ENCODE results near the gene PRAME. TPM values are rescaled to one million over a fixed set of nuclear protein-coding genes. Genes with fewer than 3 reads are reported as not detected.

The PRAME gene
- total RNA-seq, 4 donors from 2014 or later: not detected

DNA sequence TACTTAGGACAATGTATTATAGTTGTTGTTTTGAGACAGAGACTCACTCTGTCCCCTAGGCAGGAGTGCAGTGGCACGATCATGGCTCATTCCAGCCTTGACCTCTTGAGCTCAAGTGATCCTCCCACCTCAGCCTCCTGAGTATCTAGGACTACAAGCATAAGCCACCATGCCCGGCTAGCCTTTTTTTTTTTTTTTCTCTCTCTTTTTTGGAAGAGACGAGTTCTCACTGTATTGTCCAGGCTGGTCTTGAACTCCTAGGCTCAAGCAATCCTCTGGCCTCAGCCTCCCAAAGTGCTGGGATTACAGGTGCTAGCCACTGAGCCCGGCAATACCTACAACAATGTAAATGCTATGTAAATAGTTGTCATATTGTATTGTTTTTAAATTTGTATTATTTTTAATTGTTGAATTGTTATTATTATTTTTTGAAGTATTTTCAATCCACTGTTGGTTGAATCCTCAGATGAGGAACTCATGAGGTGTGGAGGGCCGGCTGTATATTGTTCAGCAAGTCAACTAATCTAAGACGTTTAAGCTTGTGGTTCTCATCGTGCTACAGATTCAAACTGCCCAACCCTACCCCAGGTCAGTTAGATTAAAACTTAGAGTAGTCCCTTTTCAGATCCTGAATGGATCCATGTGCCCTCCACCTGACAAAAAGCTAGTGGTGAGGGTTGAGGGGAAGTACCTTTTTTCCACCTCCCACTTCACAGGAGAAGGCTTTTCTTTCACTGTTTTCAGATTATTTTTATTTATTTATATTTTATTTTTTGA lies 27.1 kb downstream of the PRAME start:
- Histone ChIP-seq H3K4me3 (no peak overlapping the region), H3K9me3 (no peaks in the 10 kb centered on the region), H3K36me3 (no peaks in the 10 kb centered on the region), H3K27me3 (no peaks in the 10 kb centered on the region), H3K4me1 (no peaks in the 10 kb centered on the region), H3K27ac (no peak overlapping the region)
- DNase-seq (ENCODE audit: low spot score in 2 of 2): no peak
- WGBS, 2 donors: 76 to 82% methylated on average over 7 of the region's 7 CpGs
- TF ChIP-seq EP300 (IDR thresholded peaks at IDR 0.05) (no peak), POLR2A (IDR thresholded peaks at IDR 0.05) (no peak)
- TF ChIP-seq, protein P1, sequence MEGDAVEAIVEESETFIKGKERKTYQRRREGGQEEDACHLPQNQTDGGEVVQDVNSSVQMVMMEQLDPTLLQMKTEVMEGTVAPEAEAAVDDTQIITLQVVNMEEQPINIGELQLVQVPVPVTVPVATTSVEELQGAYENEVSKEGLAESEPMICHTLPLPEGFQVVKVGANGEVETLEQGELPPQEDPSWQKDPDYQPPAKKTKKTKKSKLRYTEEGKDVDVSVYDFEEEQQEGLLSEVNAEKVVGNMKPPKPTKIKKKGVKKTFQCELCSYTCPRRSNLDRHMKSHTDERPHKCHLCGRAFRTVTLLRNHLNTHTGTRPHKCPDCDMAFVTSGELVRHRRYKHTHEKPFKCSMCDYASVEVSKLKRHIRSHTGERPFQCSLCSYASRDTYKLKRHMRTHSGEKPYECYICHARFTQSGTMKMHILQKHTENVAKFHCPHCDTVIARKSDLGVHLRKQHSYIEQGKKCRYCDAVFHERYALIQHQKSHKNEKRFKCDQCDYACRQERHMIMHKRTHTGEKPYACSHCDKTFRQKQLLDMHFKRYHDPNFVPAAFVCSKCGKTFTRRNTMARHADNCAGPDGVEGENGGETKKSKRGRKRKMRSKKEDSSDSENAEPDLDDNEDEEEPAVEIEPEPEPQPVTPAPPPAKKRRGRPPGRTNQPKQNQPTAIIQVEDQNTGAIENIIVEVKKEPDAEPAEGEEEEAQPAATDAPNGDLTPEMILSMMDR (IDR thresholded peaks at IDR 0.05): no peak

GRCh38 chr22:22528780-22529179 lies 30.3 kb downstream of the PRAME start:
- no peaks in the 10 kb centered on the region for H3K27me3 ChIP-seq
- no peak overlapping the region for H3K4me3 ChIP-seq
- no peak overlapping the region for H3K27ac ChIP-seq
- no peaks in the 10 kb centered on the region for H3K9me3 ChIP-seq
- DNase-seq (ENCODE audit: low spot score in 2 of 2): no peak
- H3K36me3 ChIP-seq: no peaks in the 10 kb centered on the region
- TF ChIP-seq EP300 (IDR thresholded peaks at IDR 0.05) (no peak), POLR2A (IDR thresholded peaks at IDR 0.05) (no peak)
- TF ChIP-seq, protein P1 (IDR thresholded peaks at IDR 0.05): no peak
- no peaks in the 10 kb centered on the region for H3K4me1 ChIP-seq
- 95% methylated on average over 2 of the region's 2 CpGs for WGBS, 2 donors

DNA sequence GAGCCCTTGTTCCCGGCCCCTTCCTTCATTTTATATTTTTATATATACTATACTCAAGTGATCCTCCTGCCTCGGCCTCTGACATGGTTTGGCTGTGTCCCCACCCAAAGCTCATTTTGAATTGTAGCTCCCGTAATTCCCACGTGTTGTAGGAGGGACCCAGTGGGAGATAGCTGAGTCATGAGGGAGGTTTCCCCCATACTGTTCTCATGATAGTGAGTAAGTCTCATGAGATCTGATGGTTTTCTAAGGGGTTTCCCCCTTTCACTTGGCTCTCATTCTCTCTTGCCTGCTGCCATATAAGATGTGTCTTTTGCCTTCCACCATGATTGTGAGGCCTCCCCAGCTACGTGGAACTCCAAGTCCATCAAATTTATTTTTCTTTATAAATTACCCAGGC lies 31.8 kb downstream of the PRAME start:
- DNase-seq (ENCODE audit: low spot score in 2 of 2): no peak
- Histone ChIP-seq H3K36me3 (no peaks in the 10 kb centered on the region), H3K27ac (no peak overlapping the region), H3K9me3 (no peaks in the 10 kb centered on the region), H3K4me1 (no peaks in the 10 kb centered on the region), H3K27me3 (no peaks in the 10 kb centered on the region), H3K4me3 (no peak overlapping the region)
- 72 to 90% methylated on average over 5 of the region's 5 CpGs for WGBS, 2 donors
- TF ChIP-seq, protein P1 (IDR thresholded peaks at IDR 0.05): no peak
- TF ChIP-seq EP300 (IDR thresholded peaks at IDR 0.05): no peak
- no peak for TF ChIP-seq POLR2A (IDR thresholded peaks at IDR 0.05)

DNA sequence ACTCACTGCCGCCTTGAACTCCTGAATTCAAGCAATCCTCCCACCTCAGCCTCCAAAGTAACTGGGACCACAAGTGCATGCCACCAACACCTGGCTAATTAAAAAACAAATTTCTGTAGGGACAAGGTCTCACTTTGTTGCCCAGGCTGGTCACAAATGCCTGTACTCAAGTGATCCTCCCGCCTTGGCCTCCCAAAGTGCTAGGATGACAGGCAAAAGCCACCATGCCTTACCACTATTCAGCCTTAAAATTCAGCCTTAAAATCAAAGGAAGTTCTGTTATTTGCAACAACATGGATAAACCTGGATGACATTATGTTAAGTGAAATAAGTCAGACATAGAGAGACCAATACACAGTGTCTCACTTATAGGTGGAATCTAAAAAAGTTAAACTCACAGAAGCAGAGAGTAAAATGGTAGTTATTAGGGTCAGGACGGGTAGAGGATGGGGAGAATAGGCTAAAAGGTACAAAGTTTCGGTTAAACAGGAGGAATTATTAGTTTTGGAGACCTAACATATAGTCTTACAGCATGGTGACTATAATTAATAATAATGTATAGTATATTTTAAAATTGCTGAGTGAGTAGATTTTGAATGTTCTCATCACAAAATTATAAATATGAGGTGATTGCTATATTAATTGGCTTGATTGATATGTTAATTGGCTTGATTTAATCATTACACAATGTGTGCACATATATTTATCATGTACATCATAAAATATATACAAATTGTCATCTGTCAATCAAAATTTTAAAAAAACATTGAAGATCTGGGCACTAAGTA lies 32.7 kb downstream of the PRAME start:
- 69 to 82% methylated on average over 4 of the region's 4 CpGs for WGBS, 2 donors
- Histone ChIP-seq H3K27me3 (no peaks in the 10 kb centered on the region), H3K4me3 (no peak overlapping the region), H3K9me3 (no peaks in the 10 kb centered on the region), H3K27ac (no peak overlapping the region), H3K4me1 (no peaks in the 10 kb centered on the region), H3K36me3 (no peaks in the 10 kb centered on the region)
- DNase-seq (ENCODE audit: low spot score in 2 of 2): no peak
- TF ChIP-seq EP300 (IDR thresholded peaks at IDR 0.05): no peak
- TF ChIP-seq, protein P1 (IDR thresholded peaks at IDR 0.05): no peak
- no peak for TF ChIP-seq POLR2A (IDR thresholded peaks at IDR 0.05)

DNA sequence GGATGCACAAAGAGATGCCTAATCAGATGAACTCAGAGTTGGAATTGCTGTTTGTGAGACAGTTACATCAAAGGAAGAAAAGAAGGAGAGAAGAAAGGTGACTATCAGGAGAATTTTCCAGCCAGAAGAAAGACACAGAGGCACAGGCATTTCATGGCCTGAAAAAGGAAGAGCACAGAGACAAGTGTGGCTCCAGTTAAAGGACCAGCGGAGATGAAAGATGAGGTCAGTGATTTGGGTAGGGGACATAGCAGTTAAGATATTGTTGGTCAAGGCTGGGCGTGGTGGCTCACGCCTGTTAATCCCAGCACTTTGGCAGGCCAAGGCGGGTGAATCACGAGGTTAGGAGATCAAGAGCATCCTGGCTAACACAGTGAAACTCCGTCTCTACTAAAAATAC lies 35.6 kb downstream of the PRAME start:
- Histone ChIP-seq H3K9me3 (no peaks in the 10 kb centered on the region), H3K27ac (no peak overlapping the region), H3K27me3 (no peaks in the 10 kb centered on the region), H3K4me3 (no peak overlapping the region), H3K36me3 (no peaks in the 10 kb centered on the region), H3K4me1 (no peaks in the 10 kb centered on the region)
- DNase-seq (ENCODE audit: low spot score in 2 of 2): no peak
- no peak for TF ChIP-seq EP300 (IDR thresholded peaks at IDR 0.05)
- no peak for TF ChIP-seq POLR2A (IDR thresholded peaks at IDR 0.05)
- TF ChIP-seq, protein P1 (IDR thresholded peaks at IDR 0.05): no peak
- WGBS, 2 donors: 78 to 84% methylated on average over 6 of the region's 6 CpGs
